Measurements from ENCODE around the gene TIPRL.
"Not testable (repeated sequence)": the region's sequence is repeated elsewhere in the genome, so short reads cannot be mapped to it uniquely, and the experiment has no call there.

The TIPRL gene

DNA sequence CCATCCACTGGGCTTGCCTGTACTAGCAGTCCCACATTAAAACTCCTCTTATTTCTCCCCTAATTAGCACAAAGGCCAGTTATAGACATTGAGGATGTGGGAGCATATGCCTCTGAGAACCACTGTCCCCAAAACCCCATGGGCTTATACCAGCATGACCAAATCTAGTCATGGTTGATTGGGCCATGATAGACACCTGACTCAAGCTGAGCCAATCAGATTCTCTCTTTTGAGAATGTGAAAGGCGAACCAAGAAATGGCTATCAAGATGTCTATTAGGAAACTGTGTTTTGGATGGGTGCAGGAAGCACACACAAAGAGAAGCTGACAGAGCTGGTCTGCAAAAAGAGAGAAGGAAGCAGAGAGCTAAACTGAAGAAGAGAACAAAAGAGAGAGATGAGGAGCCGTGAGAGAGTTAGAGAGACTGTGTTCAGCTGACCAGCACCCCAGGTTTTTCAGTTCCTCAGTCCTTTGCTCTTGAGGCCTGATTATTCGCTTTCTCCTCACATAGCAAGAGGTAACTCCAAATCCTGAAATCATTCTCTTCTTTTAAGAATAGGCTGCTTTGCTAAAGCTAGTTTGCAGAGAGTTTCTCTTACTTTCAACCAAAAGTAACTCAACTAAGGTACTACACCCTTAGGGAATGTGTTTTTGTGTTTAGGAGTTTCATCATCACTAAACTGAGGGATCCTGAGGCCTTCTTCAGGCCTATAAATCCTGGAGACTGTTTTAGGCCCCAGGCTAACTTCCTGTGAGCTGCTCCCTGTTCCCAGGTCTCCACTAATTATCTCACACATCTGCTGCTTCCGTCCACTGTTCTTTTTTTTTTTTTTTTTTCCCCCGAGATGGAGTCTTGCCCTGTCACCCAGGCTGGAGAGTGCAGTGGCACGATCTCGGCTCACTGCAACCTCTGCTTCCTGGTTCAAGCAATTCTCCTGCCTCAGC is 7.9 kb upstream of the TIPRL start:
- Histone ChIP-seq H3K36me3 (ENCODE audit: control insufficient read depth in 4 of 4, insufficient read depth in 4 of 4, low read length in 3 of 4) (no peaks in the 10 kb centered on the region), H3K9me3 (ENCODE audit: control extremely low read depth in 1 of 5, control insufficient read depth in 4 of 5, insufficient read depth in 2 of 5, low read depth in 1 of 5, low read length in 4 of 5) (no peaks in the 10 kb centered on the region), H3K27ac (ENCODE audit: insufficient read depth in 1 of 2, low read depth in 1 of 2, low read length in 2 of 2, poor library complexity in 1 of 2, severe bottlenecking in 2 of 2) (no peak overlapping the region), H3K27me3 (replicated peaks in 2 of 5; ENCODE audit: control insufficient read depth in 4 of 5, insufficient read depth in 5 of 5, low read length in 4 of 5) (no peaks in the 10 kb centered on the region), H3K4me3 (ENCODE audit: control insufficient read depth in 1 of 7, extremely low read depth in 1 of 7, insufficient read depth in 4 of 7, low read depth in 2 of 7, low read length in 6 of 7) (no peak overlapping the region), H3K4me1 (ENCODE audit: control extremely low read depth in 1 of 4, control insufficient read depth in 4 of 4, insufficient read depth in 4 of 4, low read length in 3 of 4) (no peaks in the 10 kb centered on the region)
- WGBS (ENCODE audit: insufficient coverage): 94% methylated on average over 2 of the region's 7 CpGs
- ChIA-PET CTCF (no interaction called here), POLR2A (no interaction called here)
- no peak for DNase-seq

DNA sequence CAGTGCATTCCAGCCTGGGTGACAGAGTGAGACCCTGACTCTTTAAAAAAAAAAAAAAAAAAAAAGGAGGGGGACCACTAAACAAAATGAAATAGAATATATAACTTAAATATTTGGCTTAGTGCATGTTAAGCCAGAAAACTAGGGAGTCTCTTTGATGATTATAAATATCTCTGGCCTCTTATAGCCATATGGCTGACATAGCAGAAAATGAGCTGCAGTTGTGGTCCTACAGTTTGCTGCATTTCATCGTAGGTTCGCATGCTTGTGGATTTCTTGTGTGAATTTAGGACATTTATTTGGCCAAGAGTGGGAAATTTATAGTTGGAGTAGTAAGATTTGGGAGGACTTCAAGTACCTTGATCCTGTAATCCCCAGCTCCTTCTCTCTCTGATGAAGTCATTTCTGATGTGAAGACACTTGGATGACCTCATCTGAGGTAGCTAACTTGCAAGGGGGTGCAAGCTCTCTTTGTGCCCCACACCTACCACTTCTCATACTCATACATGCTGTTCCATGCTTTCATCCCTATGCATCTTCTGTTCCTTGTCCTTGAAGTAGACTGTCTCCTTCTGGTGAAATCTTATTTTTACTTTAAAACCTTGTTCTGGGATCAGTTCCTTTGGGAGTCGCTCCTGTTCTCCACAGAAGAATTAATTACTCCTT is 6.4 kb upstream of the TIPRL start:
- Histone ChIP-seq H3K4me1 (ENCODE audit: control extremely low read depth in 1 of 4, control insufficient read depth in 4 of 4, insufficient read depth in 4 of 4, low read length in 3 of 4) (no peaks in the 10 kb centered on the region), H3K9me3 (ENCODE audit: control extremely low read depth in 1 of 5, control insufficient read depth in 4 of 5, insufficient read depth in 2 of 5, low read depth in 1 of 5, low read length in 4 of 5) (no peaks in the 10 kb centered on the region), H3K27me3 (replicated peaks in 2 of 5; ENCODE audit: control insufficient read depth in 4 of 5, insufficient read depth in 5 of 5, low read length in 4 of 5) (no peaks in the 10 kb centered on the region), H3K36me3 (ENCODE audit: control insufficient read depth in 4 of 4, insufficient read depth in 4 of 4, low read length in 3 of 4) (no peaks in the 10 kb centered on the region), H3K4me3 (ENCODE audit: control insufficient read depth in 1 of 7, extremely low read depth in 1 of 7, insufficient read depth in 4 of 7, low read depth in 2 of 7, low read length in 6 of 7) (no peak overlapping the region), H3K27ac (ENCODE audit: insufficient read depth in 1 of 2, low read depth in 1 of 2, low read length in 2 of 2, poor library complexity in 1 of 2, severe bottlenecking in 2 of 2) (no peak overlapping the region)
- WGBS (ENCODE audit: insufficient coverage): no CpG with 5 or more reads among the region's 3 CpGs
- CTCF ChIA-PET: interaction anchor here (1.5 kb wide), 1 partner anchor 10 kb away, joined by 6 read pairs; no protein-coding TSS in a partner anchor
- no peak for DNase-seq
- POLR2A ChIA-PET: no interaction called here

DNA sequence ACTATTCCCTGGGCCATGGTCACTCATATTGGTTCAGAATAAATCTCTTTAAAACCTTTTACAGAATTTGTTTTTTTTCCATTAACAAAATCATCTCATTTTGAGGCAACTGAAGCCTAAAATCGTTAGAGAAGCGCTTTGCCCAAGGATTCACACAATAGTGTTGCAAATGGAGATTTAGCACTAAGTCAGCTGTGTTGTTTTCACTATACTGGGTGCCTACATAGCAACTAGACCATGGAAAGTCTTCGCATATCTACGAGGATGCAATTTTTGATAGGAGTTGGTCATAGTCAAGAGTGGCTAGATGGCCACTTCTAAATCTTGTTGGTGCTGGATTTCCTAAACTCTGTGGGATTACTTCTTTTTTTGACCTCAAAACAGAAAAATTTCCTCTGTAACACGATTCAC is 530 bp upstream of the TIPRL start:
- ChIA-PET CTCF (no interaction called here), POLR2A (no interaction called here)
- 69% methylated on average over 5 of the region's 5 CpGs for WGBS (ENCODE audit: insufficient coverage)
- no peaks in the 10 kb centered on the region for H3K36me3 ChIP-seq (ENCODE audit: control insufficient read depth in 4 of 4, insufficient read depth in 4 of 4, low read length in 3 of 4)
- H3K27ac ChIP-seq (ENCODE audit: insufficient read depth in 1 of 2, low read depth in 1 of 2, low read length in 2 of 2, poor library complexity in 1 of 2, severe bottlenecking in 2 of 2): peak overlapping the region; percentile 73 to 91
- H3K4me1 ChIP-seq (ENCODE audit: control extremely low read depth in 1 of 4, control insufficient read depth in 4 of 4, insufficient read depth in 4 of 4, low read length in 3 of 4): peaks cover 5 to 21% (median 13%) of the 10 kb centered on the region in 4 experiments
- no peaks in the 10 kb centered on the region for H3K27me3 ChIP-seq (replicated peaks in 2 of 5; ENCODE audit: control insufficient read depth in 4 of 5, insufficient read depth in 5 of 5, low read length in 4 of 5)
- H3K4me3 ChIP-seq (ENCODE audit: control insufficient read depth in 1 of 7, extremely low read depth in 1 of 7, insufficient read depth in 4 of 7, low read depth in 2 of 7, low read length in 6 of 7): peak overlapping the region in 6 of 7 experiments; percentile 65 to 100 (median 96)
- no peak for DNase-seq
- no peaks in the 10 kb centered on the region for H3K9me3 ChIP-seq (ENCODE audit: control extremely low read depth in 1 of 5, control insufficient read depth in 4 of 5, insufficient read depth in 2 of 5, low read depth in 1 of 5, low read length in 4 of 5)

- H3K9me3 ChIP-seq (ENCODE audit: control extremely low read depth in 1 of 5, control insufficient read depth in 4 of 5, insufficient read depth in 2 of 5, low read depth in 1 of 5, low read length in 4 of 5): no peaks in the 10 kb centered on the region
- H3K36me3 ChIP-seq (ENCODE audit: control insufficient read depth in 4 of 4, insufficient read depth in 4 of 4, low read length in 3 of 4): peaks cover 0 to 10% (median 3%) of the 10 kb centered on the region in 4 experiments
- no peaks in the 10 kb centered on the region for H3K27me3 ChIP-seq (replicated peaks in 2 of 5; ENCODE audit: control insufficient read depth in 4 of 5, insufficient read depth in 5 of 5, low read length in 4 of 5)
- DNase-seq: peak; percentile 4 to 78 (median 39)
- POLR2A ChIA-PET: interaction anchor here (0.6 kb wide), 3 partner anchors 47 to 1145 kb away, joined by 3 to 6 read pairs (median 3); no protein-coding TSS in a partner anchor
- peaks cover 5 to 21% (median 13%) of the 10 kb centered on the region in 4 experiments for H3K4me1 ChIP-seq (ENCODE audit: control extremely low read depth in 1 of 4, control insufficient read depth in 4 of 4, insufficient read depth in 4 of 4, low read length in 3 of 4)
- CTCF ChIA-PET: interaction anchor here (0.9 to 2.2 kb wide), 3 partner anchors 11 to 56 kb away, joined by 3 to 10 read pairs (median 4); partner anchors contain the start of gene SFT2D2
- 6% methylated on average over 13 of the region's 20 CpGs for WGBS (ENCODE audit: insufficient coverage)
- H3K4me3 ChIP-seq (ENCODE audit: control insufficient read depth in 1 of 7, extremely low read depth in 1 of 7, insufficient read depth in 4 of 7, low read depth in 2 of 7, low read length in 6 of 7): peak overlapping the region; percentile 65 to 100 (median 95)
- H3K27ac ChIP-seq (ENCODE audit: insufficient read depth in 1 of 2, low read depth in 1 of 2, low read length in 2 of 2, poor library complexity in 1 of 2, severe bottlenecking in 2 of 2): peak overlapping the region; percentile 73 to 91
Measured at GRCh38 chr1:168179438-168180147, 831 bp downstream of the TIPRL start.

GRCh38 chr1:168180148-168180524 is 1.4 kb downstream of the TIPRL start:
- peak overlapping the region; percentile 73 to 91 for H3K27ac ChIP-seq (ENCODE audit: insufficient read depth in 1 of 2, low read depth in 1 of 2, low read length in 2 of 2, poor library complexity in 1 of 2, severe bottlenecking in 2 of 2)
- CTCF ChIA-PET: interaction anchor here (0.9 to 2.2 kb wide), 3 partner anchors 12 to 55 kb away, joined by 3 to 10 read pairs (median 4); partner anchors contain the start of gene SFT2D2
- POLR2A ChIA-PET: interaction anchor here (0.6 kb wide), 1 partner anchor 48 kb away, joined by 6 read pairs; no protein-coding TSS in a partner anchor

GRCh38 chr1:168181063-168181720 is 2.4 kb downstream of the TIPRL start:
- Histone ChIP-seq H3K4me1 (ENCODE audit: control extremely low read depth in 1 of 4, control insufficient read depth in 4 of 4, insufficient read depth in 4 of 4, low read length in 3 of 4) (peaks cover 5 to 21% (median 13%) of the 10 kb centered on the region in 4 experiments), H3K36me3 (ENCODE audit: control insufficient read depth in 4 of 4, insufficient read depth in 4 of 4, low read length in 3 of 4) (peaks cover 0 to 13% (median 7%) of the 10 kb centered on the region in 4 experiments)
- POLR2A ChIA-PET; DNase-seq; H3K27ac ChIP-seq (ENCODE audit: insufficient read depth in 1 of 2, low read depth in 1 of 2, low read length in 2 of 2, poor library complexity in 1 of 2, severe bottlenecking in 2 of 2); H3K9me3 ChIP-seq (ENCODE audit: control extremely low read depth in 1 of 5, control insufficient read depth in 4 of 5, insufficient read depth in 2 of 5, low read depth in 1 of 5, low read length in 4 of 5); H3K4me3 ChIP-seq (ENCODE audit: control insufficient read depth in 1 of 7, extremely low read depth in 1 of 7, insufficient read depth in 4 of 7, low read depth in 2 of 7, low read length in 6 of 7); H3K27me3 ChIP-seq (replicated peaks in 2 of 5; ENCODE audit: control insufficient read depth in 4 of 5, insufficient read depth in 5 of 5, low read length in 4 of 5); CTCF ChIA-PET: not testable (repeated sequence)
- 100% methylated on average over 1 of the region's 15 CpGs for WGBS (ENCODE audit: insufficient coverage)

More at GRCh38 chr1:168180148-168180524, 1.4 kb downstream of the TIPRL start:
- peak overlapping the region in 6 of 7 experiments; percentile 65 to 100 (median 96) for H3K4me3 ChIP-seq (ENCODE audit: control insufficient read depth in 1 of 7, extremely low read depth in 1 of 7, insufficient read depth in 4 of 7, low read depth in 2 of 7, low read length in 6 of 7)
- H3K4me1 ChIP-seq (ENCODE audit: control extremely low read depth in 1 of 4, control insufficient read depth in 4 of 4, insufficient read depth in 4 of 4, low read length in 3 of 4): peaks cover 5 to 21% (median 13%) of the 10 kb centered on the region in 4 experiments
- WGBS (ENCODE audit: insufficient coverage): 86% methylated on average over 2 of the region's 2 CpGs
- no peaks in the 10 kb centered on the region for H3K27me3 ChIP-seq (replicated peaks in 2 of 5; ENCODE audit: control insufficient read depth in 4 of 5, insufficient read depth in 5 of 5, low read length in 4 of 5)
- peak in 1 of 3 donors; percentile 8 for DNase-seq
- H3K9me3 ChIP-seq (ENCODE audit: control extremely low read depth in 1 of 5, control insufficient read depth in 4 of 5, insufficient read depth in 2 of 5, low read depth in 1 of 5, low read length in 4 of 5): no peaks in the 10 kb centered on the region
- peaks cover 0 to 13% (median 6%) of the 10 kb centered on the region in 4 experiments for H3K36me3 ChIP-seq (ENCODE audit: control insufficient read depth in 4 of 4, insufficient read depth in 4 of 4, low read length in 3 of 4)
